ENCODE results near the gene ENPP3.

- TF ChIP-seq CTCF (IDR thresholded peaks at IDR 0.05) = no peak
- no peak for TF ChIP-seq POLR2A (IDR thresholded peaks at IDR 0.05)
Observed at GRCh38 chr6:131717836-131718542, 80.9 kb downstream of the ENPP3 start.

Data from testis (tissue), 2 donors.